NT2/D1 (cell line): ENCODE measurements around the gene EML1.

Source experiments
- SUZ12 ChIP-seq: IDR thresholded peaks from 2 replicates; pipeline ENCODE4 v1.6.1; 2011; ENCODE audit not compliant: insufficient read length, insufficient read depth; ENCODE audit errors: extremely low read depth
- YY1 ChIP-seq: IDR thresholded peaks from 2 replicates; pipeline ENCODE4 v1.6.1; 2011; ENCODE audit not compliant: insufficient read length, insufficient read depth
- ZNF274 ChIP-seq: IDR thresholded peaks from 2 replicates; pipeline ENCODE4 v1.6.1; 2011; ENCODE audit warnings: mild to moderate bottlenecking, low read depth, low read length

GRCh38 chr14:99821519-99822508 lies 28.6 kb downstream of the EML1 start:
- TF ChIP-seq SUZ12 (no peak), YY1 (no peak), ZNF274 (no peak)
